Activated CD4-positive, alpha-beta T cell treated with anti-CD3 and anti-CD28 coated beads for 48 hours (primary cell): Measurements from ENCODE around the gene STAC3.

Source experiments
- DNase-seq: peaks from one replicate; pipeline ENCODE4 v3.0.0-alpha.2; 2020

The STAC3 gene

GRCh38 chr12:57222286-57223190 lies 28.4 kb downstream of the STAC3 start:
- DNase-seq = no peak

DNA sequence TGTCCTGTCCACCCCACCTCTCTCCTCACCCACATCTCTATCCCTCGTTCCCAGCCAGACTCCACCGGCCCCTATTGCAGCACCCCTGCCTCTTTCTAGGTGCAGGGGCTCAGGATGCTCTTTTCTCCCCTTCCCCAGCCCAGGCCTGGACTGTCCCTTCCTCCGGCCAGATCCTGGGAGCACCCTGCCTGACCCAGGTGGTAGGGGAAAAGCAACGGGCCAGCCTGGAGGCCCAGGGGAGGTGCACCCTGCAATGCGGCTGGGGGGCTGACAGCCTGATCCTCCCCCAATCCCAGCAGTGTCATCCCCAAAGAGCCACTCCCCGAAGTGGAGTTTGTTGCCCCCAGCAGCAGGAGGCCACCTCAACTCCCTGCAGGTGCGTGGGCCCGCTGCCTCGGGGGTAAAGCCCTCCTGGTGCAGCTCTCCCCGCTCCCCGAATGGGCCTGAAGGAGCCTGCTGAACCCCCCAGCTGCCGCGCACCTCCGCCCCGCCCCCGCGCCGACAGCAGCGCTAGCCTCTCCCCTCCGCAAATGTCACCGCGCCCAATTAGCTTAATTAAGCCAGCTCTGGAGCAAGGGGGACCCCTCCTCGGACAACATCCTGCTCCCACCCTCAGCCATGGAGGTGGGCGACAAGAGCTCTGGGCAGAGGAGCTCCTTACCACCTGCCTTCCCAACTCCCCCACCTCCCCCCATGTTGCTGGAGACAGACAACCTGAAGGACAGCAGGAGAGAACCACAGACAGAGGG lies 29.6 kb downstream of the STAC3 start:
- no peak for DNase-seq

- DNase-seq = no peak
These were observed 30.2 kb downstream of the STAC3 start for GRCh38 chr12:57220770-57221168.

- no peak for DNase-seq
These were observed 30.8 kb downstream of the STAC3 start for GRCh38 chr12:57219993-57220754.

DNA sequence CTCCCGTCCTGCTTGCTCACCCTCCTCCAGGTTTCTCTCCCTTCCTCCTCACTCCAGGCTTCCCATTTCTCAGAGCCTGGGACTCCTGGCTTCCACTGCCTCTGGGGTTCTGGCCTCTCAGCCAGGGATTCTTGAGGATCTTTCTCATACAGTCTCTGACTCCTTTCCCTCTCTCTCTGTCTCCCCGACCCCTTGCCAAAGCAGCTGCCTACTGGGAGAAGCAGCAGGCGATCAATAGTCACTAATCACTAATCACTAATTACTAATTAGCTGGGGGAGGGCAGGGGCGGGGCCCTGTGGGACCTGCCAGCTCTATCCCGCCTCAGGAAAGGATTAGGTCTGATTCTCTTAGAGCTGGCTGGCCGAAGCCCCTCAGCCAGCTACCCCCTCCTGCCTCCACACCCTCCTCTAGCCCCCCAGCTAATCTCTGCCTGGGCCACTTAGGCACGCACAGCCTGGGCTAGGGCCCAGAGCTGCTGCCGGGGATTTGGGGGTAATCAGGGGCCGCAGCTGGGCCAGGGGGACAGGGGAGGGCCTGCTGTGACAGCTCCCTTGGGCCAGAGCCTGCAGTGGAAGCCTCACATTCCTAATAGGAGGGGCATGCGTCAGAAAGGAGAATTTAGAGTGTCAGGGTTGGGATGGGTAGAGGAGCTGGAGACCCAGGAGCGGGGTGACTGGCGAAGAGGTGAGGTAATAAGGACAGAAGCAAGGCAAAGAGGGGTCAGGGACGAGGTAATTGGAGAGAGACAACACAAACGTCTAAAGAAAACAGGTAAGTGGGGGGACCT lies 31.6 kb downstream of the STAC3 start:
- DNase-seq = no peak

DNA sequence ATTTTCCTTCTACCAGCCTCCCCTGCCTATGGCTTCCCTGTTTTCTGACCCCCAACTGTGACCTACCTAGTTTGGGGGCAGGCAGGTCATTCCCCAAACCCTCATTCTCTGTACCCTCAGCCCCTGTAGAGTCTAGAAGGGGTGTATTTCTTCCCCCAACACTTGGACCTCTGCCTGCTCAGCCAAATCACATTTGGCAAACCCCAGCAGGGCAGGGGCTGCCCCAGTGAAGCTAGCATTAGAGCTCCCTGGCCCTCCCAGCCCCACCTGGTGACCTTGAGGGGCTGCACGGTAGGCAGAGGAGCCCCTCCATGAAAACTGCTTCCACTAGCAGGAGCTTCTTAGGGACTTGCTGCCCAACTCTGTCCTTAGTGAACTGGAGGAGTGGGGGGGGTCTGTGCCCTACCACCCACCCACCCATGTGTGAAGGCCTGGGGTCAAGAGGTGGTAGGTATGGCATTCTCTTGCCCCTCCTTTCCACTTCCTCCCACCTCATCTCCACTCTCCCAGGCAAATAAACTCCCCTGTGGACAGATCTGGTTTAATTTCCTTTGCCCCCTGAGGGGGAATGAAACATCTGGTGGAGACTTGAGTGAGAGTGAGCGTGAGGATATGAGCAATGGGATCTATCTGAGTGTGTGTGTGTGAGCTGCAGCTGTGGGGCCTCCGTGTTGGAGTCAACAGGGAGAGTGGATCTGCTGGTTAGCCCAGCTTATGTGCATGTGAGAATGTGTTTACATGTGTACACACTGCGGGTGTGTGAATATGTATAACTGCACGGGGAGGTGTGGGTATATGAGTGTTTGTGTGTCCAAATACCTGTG lies 32.7 kb downstream of the STAC3 start:
- DNase-seq = no peak

- DNase-seq = peak; percentile 27
These were observed 33.8 kb downstream of the STAC3 start for GRCh38 chr12:57216921-57217879.

DNA sequence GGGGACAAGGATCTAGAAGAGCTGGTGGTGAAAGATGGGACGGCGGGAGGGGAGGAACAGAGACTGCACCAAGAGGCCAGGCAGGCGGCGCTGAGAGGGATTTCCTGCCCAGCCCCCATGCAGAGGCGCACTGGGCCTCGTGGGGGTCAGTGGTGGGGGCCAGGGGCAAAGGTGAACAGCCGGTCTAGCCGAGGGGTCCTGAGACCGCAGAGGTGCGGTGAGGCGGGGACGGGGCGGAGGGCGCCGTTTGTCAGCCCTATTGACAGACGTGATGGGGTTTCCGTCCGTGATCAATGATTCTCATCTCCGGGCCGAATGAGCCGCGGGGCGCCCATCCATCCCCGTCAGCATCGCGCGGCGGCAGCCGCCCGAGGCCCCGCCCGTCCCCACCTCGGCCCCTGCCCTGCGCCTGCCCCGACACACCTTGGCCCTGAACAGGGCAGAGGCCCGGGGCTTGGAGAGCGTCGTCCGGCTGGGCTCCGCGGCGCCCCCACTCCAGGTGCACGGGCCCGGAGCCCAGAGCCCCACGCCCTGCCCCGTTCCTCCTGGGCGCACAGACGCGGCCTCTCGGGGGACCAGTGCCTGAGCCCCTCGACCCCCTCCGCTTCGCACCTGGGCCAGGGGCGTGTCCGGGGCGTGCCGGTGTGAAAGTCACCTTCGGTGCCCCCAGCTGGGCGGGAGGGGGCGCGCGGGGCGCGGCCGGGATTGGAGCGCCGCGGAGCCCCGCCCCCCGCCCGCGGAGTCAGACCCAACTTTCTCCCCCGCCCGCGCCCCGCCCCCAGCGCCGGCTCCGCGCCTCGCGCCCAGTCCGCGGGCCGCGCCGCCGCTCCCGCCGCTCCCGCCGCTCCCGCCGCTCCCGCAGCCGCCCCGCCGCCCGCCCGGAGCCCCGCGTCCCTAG lies 34.7 kb downstream of the STAC3 start, which contains the start of gene NXPH4:
Gene NXPH4, plus strand, starts transcription at position 781 of the 898 bp plus-strand sequence. CDS start 176 bp downstream, outside the sequence.
- peak; percentile 61 for DNase-seq

- peak; percentile 56 for DNase-seq
These were observed 35.3 kb downstream of the STAC3 start for GRCh38 chr12:57215668-57216013.

DNA sequence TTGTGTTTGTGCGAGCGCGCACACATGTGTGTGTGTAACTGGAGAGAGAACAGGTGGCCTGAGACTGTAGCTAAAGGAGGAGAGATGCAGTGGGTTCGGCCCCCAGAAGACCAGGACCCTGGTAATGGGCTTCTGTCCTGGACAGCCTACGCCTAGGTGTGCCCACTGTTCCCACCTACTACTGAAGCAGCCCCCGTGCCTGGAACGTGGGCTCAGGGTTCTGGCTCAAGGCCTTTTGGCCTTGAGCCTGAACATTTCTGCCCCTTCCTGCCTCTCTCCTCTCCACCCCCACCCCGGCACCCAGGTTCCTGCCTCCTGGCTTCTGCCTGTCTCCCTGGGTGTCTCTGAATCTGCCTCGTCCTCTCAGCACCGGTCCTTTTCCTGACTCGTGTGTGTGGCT lies 35.9 kb downstream of the STAC3 start:
- no peak for DNase-seq

GRCh38 chr12:57214398-57214781 lies 36.6 kb downstream of the STAC3 start:
- peak; percentile 81 for DNase-seq

DNA sequence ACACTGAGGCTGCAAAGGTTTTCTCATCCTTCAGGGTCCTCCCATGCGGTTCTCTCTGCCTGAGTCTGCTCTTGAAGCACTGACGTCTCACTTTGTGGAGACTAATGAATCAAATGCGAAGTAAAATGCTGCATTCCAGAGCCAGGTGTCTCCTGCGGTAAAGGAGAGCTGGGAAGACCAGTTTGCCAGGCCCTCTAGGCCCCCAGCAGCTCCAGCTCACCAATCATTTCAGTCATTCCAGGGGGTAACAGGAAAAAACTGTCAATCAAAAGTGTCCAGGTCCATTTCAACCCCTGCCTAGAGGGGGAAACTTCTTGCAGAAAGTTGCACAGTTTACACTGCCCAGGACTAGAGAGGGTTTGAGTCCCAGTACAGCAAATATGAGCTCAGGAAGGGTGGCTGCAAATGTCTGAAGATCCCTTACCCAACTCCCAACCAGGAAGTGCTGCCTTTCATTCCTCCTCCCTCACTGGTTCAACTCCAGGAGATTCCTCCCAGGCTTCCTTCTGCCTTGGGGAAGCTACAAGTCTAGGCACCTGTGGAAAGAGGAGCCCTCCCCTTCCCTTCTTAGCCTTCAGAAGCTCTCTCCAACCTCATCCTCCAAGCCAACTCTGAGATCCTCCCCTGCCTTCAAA lies 37.1 kb downstream of the STAC3 start:
- DNase-seq = no peak

GRCh38 chr12:57213058-57213715 lies 37.8 kb downstream of the STAC3 start:
- peak; percentile 89 for DNase-seq

- DNase-seq = no peak
These were observed 38.3 kb downstream of the STAC3 start for GRCh38 chr12:57212701-57213057.

DNA sequence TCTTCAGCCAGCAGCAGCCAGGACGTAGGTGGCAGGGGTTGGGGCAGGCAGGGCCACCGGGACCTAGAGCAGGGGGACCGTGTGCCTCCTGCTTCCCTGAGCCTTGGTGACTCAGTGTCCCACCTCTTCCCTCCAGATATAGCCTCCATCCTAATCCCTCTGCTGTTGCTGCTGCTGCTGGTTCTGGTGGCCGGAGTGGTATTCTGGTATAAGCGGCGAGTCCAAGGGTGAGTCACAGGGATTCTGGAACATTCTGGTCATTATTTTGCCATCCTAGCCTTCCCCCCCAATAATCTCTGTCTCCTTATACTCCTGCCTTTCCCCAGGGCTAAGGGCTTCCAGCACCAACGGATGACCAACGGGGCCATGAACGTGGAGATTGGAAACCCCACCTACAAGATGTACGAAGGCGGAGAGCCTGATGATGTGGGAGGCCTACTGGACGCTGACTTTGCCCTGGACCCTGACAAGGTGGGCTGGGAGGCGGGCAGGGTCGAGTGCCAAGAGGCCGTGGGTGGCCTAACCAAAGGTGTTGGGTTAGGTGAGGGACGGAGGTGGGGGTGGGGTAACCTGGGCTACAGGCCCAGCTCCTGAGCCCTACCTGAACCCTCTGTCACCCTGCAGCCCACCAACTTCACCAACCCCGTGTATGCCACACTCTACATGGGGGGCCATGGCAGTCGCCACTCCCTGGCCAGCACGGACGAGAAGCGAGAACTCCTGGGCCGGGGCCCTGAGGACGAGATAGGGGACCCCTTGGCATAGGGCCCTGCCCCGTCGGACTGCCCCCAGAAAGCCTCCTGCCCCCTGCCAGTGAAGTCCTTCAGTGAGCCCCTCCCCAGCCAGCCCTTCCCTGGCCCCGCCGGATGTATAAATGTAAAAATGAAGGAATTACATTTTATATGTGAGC lies 38.9 kb downstream of the STAC3 start:
- no peak for DNase-seq

GRCh38 chr12:57210926-57211692 lies 39.9 kb downstream of the STAC3 start:
- no peak for DNase-seq
